ENCODE results near the gene WDR88. TPM values are rescaled to one million over a fixed set of nuclear protein-coding genes. Genes with fewer than 3 reads are reported as not detected.

The WDR88 gene
- total and polyA plus RNA-seq, 2 of the 8 experiments (the other 6 are each of a cell fraction or from before 2014, with no cell fraction given) = not detected

DNA sequence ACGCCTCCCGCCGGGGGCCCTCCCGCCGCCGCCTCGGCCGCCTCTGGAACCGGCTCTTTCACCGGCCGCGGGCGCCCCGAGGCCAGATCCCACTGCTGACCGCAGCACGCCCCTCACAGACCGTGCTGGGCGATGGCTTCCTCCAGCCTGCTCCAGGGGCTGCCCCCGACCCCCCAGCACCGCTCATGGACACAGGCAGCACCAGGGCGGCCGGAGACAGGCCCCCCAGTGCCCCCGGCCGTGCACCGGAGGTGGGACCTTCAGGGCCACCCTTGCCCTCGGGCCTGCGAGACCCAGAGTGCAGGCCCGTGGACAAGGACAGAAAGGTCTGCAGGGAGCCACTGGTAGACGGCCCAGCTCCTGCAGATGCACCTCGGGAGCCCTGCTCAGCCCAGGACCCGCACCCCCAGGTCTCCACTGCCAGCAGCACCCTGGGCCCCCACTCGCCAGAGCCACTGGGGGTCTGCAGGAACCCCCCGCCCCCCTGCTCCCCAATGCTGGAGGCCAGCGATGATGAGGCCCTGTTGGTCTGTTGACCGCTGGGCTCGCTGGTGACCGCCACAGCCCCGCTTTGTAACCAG is 75.2 kb downstream of the WDR88 start:
- Histone ChIP-seq H4K8ac (ENCODE audit: extremely low read depth, insufficient read depth, low read length) (no peak overlapping the region), H2BK20ac (ENCODE audit: low read length) (no peak overlapping the region), H2BK12ac (ENCODE audit: low read depth, low read length) (no peak overlapping the region), H3K4ac (replicated peaks; ENCODE audit: insufficient read length, low read depth, low read length) (no peak overlapping the region), H4K91ac (replicated peaks; ENCODE audit: insufficient read length, low read length) (no peak overlapping the region), H4K20me1 (replicated peaks in 1 of 2; ENCODE audit: control insufficient read depth in 1 of 2, insufficient read depth in 2 of 2, low read length in 2 of 2) (peaks cover 0 to 7% of the 10 kb centered on the region in 2 experiments), H2BK5ac (ENCODE audit: low read depth, low read length) (no peak overlapping the region), H2BK15ac (ENCODE audit: low read length) (no peak overlapping the region), H3K79me1 (ENCODE audit: low read depth, low read length) (peaks cover 3% of the 10 kb centered on the region; the same call in 1 of the 2 replicates), H2AFZ (ENCODE audit: low read length) (no peak overlapping the region), H3K9ac (replicated peaks in 1 of 4; ENCODE audit: extremely low read depth in 1 of 4, low read depth in 3 of 4, low read length in 3 of 4) (no peak overlapping the region), H3K23ac (ENCODE audit: insufficient read length) (no peak overlapping the region), H3K9me3 (ENCODE audit: insufficient read depth in 2 of 2, low read depth in 1 of 2, low read length in 1 of 2) (no peaks in the 10 kb centered on the region), H3K36me3 (ENCODE audit: control insufficient read depth in 2 of 4, insufficient read depth in 4 of 4, low read length in 3 of 4) (peaks cover 0 to 28% (median 2%) of the 10 kb centered on the region in 4 experiments; a peak in 4 of 8 replicates), H3K27ac (ENCODE audit: low read depth, low read length) (no peak overlapping the region), H3K14ac (ENCODE audit: insufficient read length) (no peak overlapping the region), H3K18ac (ENCODE audit: extremely low read depth, low read length) (no peak overlapping the region), H3K4me2 (ENCODE audit: insufficient read depth in 1 of 2, low read depth in 2 of 2, low read length in 2 of 2) (no peak overlapping the region), H3K27me3 (replicated peaks in 1 of 4; ENCODE audit: control insufficient read depth in 3 of 4, extremely low read depth in 1 of 4, insufficient read depth in 3 of 4, low read length in 3 of 4) (no peaks in the 10 kb centered on the region), H2AK5ac (ENCODE audit: low read depth, low read length) (no peak overlapping the region), H4K5ac (ENCODE audit: insufficient read length, low read depth, low read length) (no peak overlapping the region), H3K56ac (replicated peaks; ENCODE audit: insufficient read length, low read depth, low read length) (no peak overlapping the region), H3K4me1 (replicated peaks in 1 of 4; ENCODE audit: control insufficient read depth in 3 of 4, insufficient read depth in 4 of 4, low read length in 3 of 4) (no peaks in the 10 kb centered on the region; a peak in 2 of 7 replicates), H3K79me2 (ENCODE audit: control insufficient read depth in 1 of 2, insufficient read depth in 2 of 2, low read length in 2 of 2) (no peaks in the 10 kb centered on the region), H3K4me3 (ENCODE audit: extremely low read depth in 1 of 4, insufficient read depth in 2 of 4, low read depth in 3 of 4, low read length in 4 of 4) (no peak overlapping the region), H2BK120ac (replicated peaks; ENCODE audit: low read depth, low read length) (no peak overlapping the region), H3K23me2 (ENCODE audit: low read depth, low read length) (no peaks in the 10 kb centered on the region)
- FAIRE-seq (no peak), DNase-seq (ENCODE audit: low read depth in 1 of 2, low spot score in 2 of 2) (no peak)
- ChIA-PET POLR2A (ENCODE audit: partially characterized antibody) (interaction anchor here (1.2 kb wide), 1 partner anchor 11 kb away, joined by 3 read pairs; no protein-coding TSS in a partner anchor), CTCF (ENCODE audit: partially characterized antibody) (interaction anchor here (1.0 kb wide), 1 partner anchor 28 kb away, joined by 3 read pairs; no protein-coding TSS in a partner anchor)
- 91% methylated on average over 16 of the region's 38 CpGs; no CpG with 5 or more reads in 1 of the 2 experiments for WGBS, 2 experiments (ENCODE audit: extremely low coverage in 1 of 2, insufficient coverage in 1 of 2, insufficient read length in 1 of 2, insufficient replicate concordance in 2 of 2, low coverage in 1 of 2, low lambda C conversion rate in 2 of 2, missing lambda C conversion rate in 1 of 2)
- no peak for TF ChIP-seq NANOG (IDR thresholded peaks at IDR 0.05; ENCODE audit: insufficient read depth, low read depth, low read length, poor library complexity, severe bottlenecking)

Data from H1 (cell line).